H1 (cell line): Measurements from ENCODE around the gene SRR. TPM values are rescaled to one million over a fixed set of nuclear protein-coding genes. Genes with fewer than 3 reads are reported as not detected.

Experiments
- CTCF ChIA-PET: fragments of 300-600 bp; sonication (Branson Sonifier 250); formaldehyde crosslinking; loops from one replicate; lab custom pipeline; 2021; ENCODE audit not compliant: partially characterized antibody; lab: Charles Lee
- POLR2A ChIA-PET: fragments of 300-600 bp; sonication (Branson Sonifier 250); formaldehyde crosslinking; loops from one replicate; lab custom pipeline; 2021; ENCODE audit warnings: inconsistent platforms; ENCODE audit not compliant: partially characterized antibody; lab: Charles Lee
- DNase-seq, 2 experiments: peaks; one replicate each; pipeline versions ENCODE4 v3.0.0 to v3.0.0-alpha.2; 2010 to 2022; ENCODE audit warnings: low spot score in 2 of 2, low read depth in 1 of 2, mixed read lengths in 1 of 2
- FAIRE-seq: peaks from 2 replicates; lab custom pipeline; 2011; peaks lifted over from hg19 to GRCh38; lab: Jason Lieb, UNC
- H2AFZ ChIP-seq: 2 replicates; pipeline ENCODE4 v1.8.1; 2012; ENCODE audit warnings: low read length, inconsistent platforms
- H2AK5ac ChIP-seq: 2 replicates; pipeline ENCODE4 v1.6.1; 2013; ENCODE audit warnings: low read depth, low read length
- H2BK120ac ChIP-seq: replicated peaks from 2 replicates; pipeline ENCODE3; 2013; ENCODE audit warnings: low read depth, low read length, inconsistent platforms
- H2BK12ac ChIP-seq: 2 replicates; pipeline ENCODE4 v1.6.1; 2013; ENCODE audit warnings: low read depth, low read length
- H2BK15ac ChIP-seq: 2 replicates; pipeline ENCODE4 v1.6.1; 2013; ENCODE audit warnings: low read length
- H2BK20ac ChIP-seq: 2 replicates; pipeline ENCODE4 v1.6.1; 2013; ENCODE audit warnings: low read length
- H2BK5ac ChIP-seq: 2 replicates; pipeline ENCODE4 v1.6.1; 2013; ENCODE audit warnings: low read depth, low read length
- H3K14ac ChIP-seq: 2 replicates; pipeline ENCODE4 v1.6.1; 2013; ENCODE audit warnings: inconsistent platforms; ENCODE audit not compliant: insufficient read length
- H3K18ac ChIP-seq: 2 replicates; pipeline ENCODE4 v1.6.1; 2013; ENCODE audit warnings: low read length; ENCODE audit errors: extremely low read depth
- H3K23ac ChIP-seq: 2 replicates; pipeline ENCODE4 v1.6.1; 2013; ENCODE audit warnings: inconsistent platforms; ENCODE audit not compliant: insufficient read length
- H3K23me2 ChIP-seq: 2 replicates; pipeline ENCODE4 v1.6.1; 2013; ENCODE audit warnings: low read depth, low read length
- H3K27ac ChIP-seq: 2 replicates; pipeline ENCODE4 v1.6.1; 2011; ENCODE audit warnings: low read depth, low read length, inconsistent platforms
- H3K27me3 ChIP-seq, 4 experiments: replicated peaks in 1 of 4; 1 replicate in 1 of 4; 2 replicates in 3 of 4; pipeline versions ENCODE4 v1.6.1 to v1.8.1; 2011 to 2013; ENCODE audit warnings: low read length in 3 of 4, mild to moderate bottlenecking in 3 of 4, inconsistent platforms in 2 of 4, mixed read lengths in 2 of 4, moderate library complexity in 1 of 4; ENCODE audit not compliant: control insufficient read depth in 3 of 4, insufficient read depth in 3 of 4; ENCODE audit errors: extremely low read depth in 1 of 4
- H3K36me3 ChIP-seq, 4 experiments: 2 replicates each; pipeline versions ENCODE4 v1.6.1 to v1.8.1; 2011 to 2013; ENCODE audit warnings: mild to moderate bottlenecking in 4 of 4, low read length in 3 of 4, moderate library complexity in 2 of 4, control low read depth in 1 of 4, inconsistent platforms in 1 of 4; ENCODE audit not compliant: insufficient read depth in 4 of 4, control insufficient read depth in 2 of 4
- H3K4ac ChIP-seq: replicated peaks from 2 replicates; pipeline ENCODE3; 2013; ENCODE audit warnings: low read length, low read depth, mixed read lengths, inconsistent platforms; ENCODE audit not compliant: insufficient read length
- H3K4me1 ChIP-seq, 4 experiments: replicated peaks in 1 of 4; 1 replicate in 1 of 4; 2 replicates in 3 of 4; pipeline versions ENCODE4 v1.6.1 to v1.8.1; 2011 to 2013; ENCODE audit warnings: low read length in 3 of 4, inconsistent platforms in 2 of 4, mixed read lengths in 1 of 4; ENCODE audit not compliant: insufficient read depth in 4 of 4, control insufficient read depth in 3 of 4
- H3K4me2 ChIP-seq, 2 experiments: 2 replicates each; pipeline versions ENCODE4 v1.6.1 to v1.8.1; 2011 to 2013; ENCODE audit warnings: low read depth in 2 of 2, low read length in 2 of 2, control low read depth in 1 of 2, inconsistent platforms in 1 of 2, mild to moderate bottlenecking in 1 of 2; ENCODE audit not compliant: insufficient read depth in 1 of 2
- H3K4me3 ChIP-seq, 4 experiments: fragments of 200-600, 300-600 bp in 1 of 4; sonication (generic), shearing (Covaris generic), sonication (Bioruptor Twin) in 1 of 4; 2 replicates each; pipeline versions ENCODE4 v1.5.1 to v1.8.1; 2011 to 2016; ENCODE audit warnings: low read length in 4 of 4, low read depth in 3 of 4, control low read depth in 2 of 4, inconsistent platforms in 2 of 4, mild to moderate bottlenecking in 2 of 4, mixed read lengths in 1 of 4, moderate library complexity in 1 of 4; ENCODE audit not compliant: insufficient read depth in 2 of 4; ENCODE audit errors: extremely low read depth in 1 of 4
- H3K56ac ChIP-seq: replicated peaks from 2 replicates; pipeline ENCODE3; 2013; ENCODE audit warnings: low read depth, mild to moderate bottlenecking, mixed read lengths, low read length, inconsistent platforms; ENCODE audit not compliant: insufficient read length
- H3K79me1 ChIP-seq: 2 replicates; pipeline ENCODE4 v1.6.1; 2013; ENCODE audit warnings: low read depth, low read length, control low read depth
- H3K79me2 ChIP-seq, 2 experiments: 2 replicates each; pipeline versions ENCODE4 v1.6.1 to v1.8.1; 2012 to 2013; ENCODE audit warnings: low read length in 2 of 2, mild to moderate bottlenecking in 2 of 2, inconsistent platforms in 1 of 2; ENCODE audit not compliant: insufficient read depth in 2 of 2, control insufficient read depth in 1 of 2
- H3K9ac ChIP-seq, 4 experiments: replicated peaks in 1 of 4; 1 replicate in 1 of 4; 2 replicates in 3 of 4; pipeline versions ENCODE4 v1.6.1 to v1.8.1; 2011 to 2013; ENCODE audit warnings: low read depth in 3 of 4, low read length in 3 of 4, control low read depth in 2 of 4, mild to moderate bottlenecking in 2 of 4, moderate library complexity in 2 of 4, inconsistent platforms in 1 of 4; ENCODE audit errors: extremely low read depth in 1 of 4
- H3K9me3 ChIP-seq, 2 experiments: 2 replicates each; pipeline versions ENCODE4 v1.6.1 to v1.8.1; 2012 to 2013; ENCODE audit warnings: mild to moderate bottlenecking in 2 of 2, moderate library complexity in 2 of 2, control low read depth in 1 of 2, inconsistent platforms in 1 of 2, low read depth in 1 of 2, low read length in 1 of 2, mixed read lengths in 1 of 2; ENCODE audit not compliant: insufficient read depth in 2 of 2
- H4K20me1 ChIP-seq, 2 experiments: replicated peaks in 1 of 2; 2 replicates each; pipeline versions ENCODE3 to v1.8.1; 2011 to 2013; ENCODE audit warnings: inconsistent platforms in 2 of 2, low read length in 2 of 2, mild to moderate bottlenecking in 1 of 2; ENCODE audit not compliant: insufficient read depth in 2 of 2, control insufficient read depth in 1 of 2
- H4K5ac ChIP-seq: 2 replicates; pipeline ENCODE4 v1.6.1; 2013; ENCODE audit warnings: low read length, low read depth, mixed read lengths, inconsistent platforms; ENCODE audit not compliant: insufficient read length
- H4K8ac ChIP-seq: 2 replicates; pipeline ENCODE4 v1.8.0; 2013; ENCODE audit warnings: mild to moderate bottlenecking, moderate library complexity, low read length, inconsistent platforms; ENCODE audit not compliant: insufficient read depth; ENCODE audit errors: extremely low read depth
- H4K91ac ChIP-seq: replicated peaks from 2 replicates; pipeline ENCODE3; 2013; ENCODE audit warnings: low read length, mixed read lengths, inconsistent platforms; ENCODE audit not compliant: insufficient read length
- JUND ChIP-seq: IDR thresholded peaks from 2 replicates; pipeline ENCODE4 v1.6.1; 2011; ENCODE audit warnings: mild to moderate bottlenecking, improper control_type of control experiment, low read length
- PHF8 ChIP-seq: fragments of 200-600 bp; sonication (generic); conservative IDR thresholded peaks from 2 replicates; pipeline ENCODE4 v1.7.1; 2012; ENCODE audit warnings: low read depth, mild to moderate bottlenecking, inconsistent platforms, low read length, moderate library complexity
- SRF ChIP-seq: IDR thresholded peaks from 2 replicates; pipeline ENCODE4 v1.6.1; 2011; ENCODE audit warnings: mild to moderate bottlenecking, low read depth, low read length, moderate library complexity
- TAF7 ChIP-seq: optimal IDR thresholded peaks from 2 replicates; pipeline ENCODE3; 2011; ENCODE audit warnings: low read depth, mild to moderate bottlenecking, inconsistent platforms, low read length, moderate library complexity, borderline replicate concordance
- WGBS, 2 experiments: shearing (Covaris generic) in 1 of 2; methylation state at CpG; one replicate each; pipeline versions ENCODE4 v1.1.6 to v1.1.7; 2013 to 2015; ENCODE audit warnings: low lambda C conversion rate in 2 of 2, mixed read lengths in 2 of 2, inconsistent platforms in 1 of 2, low coverage in 1 of 2, missing lambda C conversion rate in 1 of 2; ENCODE audit not compliant: insufficient replicate concordance in 2 of 2, insufficient coverage in 1 of 2, insufficient read length in 1 of 2; ENCODE audit errors: extremely low coverage in 1 of 2, missing lambda C conversion rate in 1 of 2; 5-methylcytosine and 5-hydroxymethylcytosine counted together
- polyA plus RNA-seq, 7 experiments: library from polyadenylated mRNA; depleted of rRNA in 3 of 7; stranded (reverse) in 5 of 7; unstranded in 2 of 7; fragments of >200 nt in 5 of 7; fragments of 200-250 nt in 2 of 7; gene quantifications; 1 replicate in 5 of 7; 2 replicates in 1 of 7; 4 replicates in 1 of 7; pipeline versions ENCODE4 v1.2.1 to v1.2.3, GENCODE V29; 2011 to 2013; ENCODE audit warnings: missing spikeins in 2 of 7, mixed read lengths in 2 of 7
- total RNA-seq: library from RNA; stranded (reverse); fragmentation: NEBNext Ultra II Directional; extraction: Animal tissue kit (Norgen Biotek cat#: 25700); gene quantifications from 2 replicates; pipeline ENCODE4 v1.2.1, GENCODE V29; 2021

Gene SRR
- total and polyA plus RNA-seq, 2 of the 8 experiments (the other 6 are each of a cell fraction or from before 2014, with no cell fraction given), result 3.6 to 4.5 TPM

- Histone ChIP-seq H3K23ac (no peak overlapping the region), H3K36me3 (peaks cover 0 to 10% (median 6%) of the 10 kb centered on the region in 4 experiments; a peak in 4 of 8 replicates), H4K20me1 (peaks cover 2% of the 10 kb centered on the region in 2 experiments), H2BK120ac (no peak overlapping the region), H3K23me2 (no peaks in the 10 kb centered on the region), H4K5ac (no peak overlapping the region), H3K4ac (no peak overlapping the region), H3K56ac (no peak overlapping the region), H3K27ac (no peak overlapping the region), H3K14ac (no peak overlapping the region), H3K79me2 (no peaks in the 10 kb centered on the region)
- TF ChIP-seq PHF8 (no peak), SRF (no peak), TAF7 (no peak), JUND (no peak)
- TF ChIP-seq, all 59 proteins: peak for 0
- Histone ChIP-seq H2BK12ac (no peak overlapping the region), H4K8ac (no peak overlapping the region), H3K4me1 (peaks cover 0 to 5% (median 3%) of the 10 kb centered on the region in 4 experiments; a peak in 4 of 7 replicates), H3K9ac (no peak overlapping the region), H3K18ac (no peak overlapping the region), H2BK15ac (no peak overlapping the region), H4K91ac (no peak overlapping the region), H3K9me3 (no peaks in the 10 kb centered on the region), H3K4me2 (no peak overlapping the region), H3K79me1 (no peaks in the 10 kb centered on the region), H2AK5ac (no peak overlapping the region), H2BK5ac (no peak overlapping the region), H3K4me3 (no peak overlapping the region), H2AFZ (no peak overlapping the region), H2BK20ac (no peak overlapping the region), H3K27me3 (no peaks in the 10 kb centered on the region)
- no peak for FAIRE-seq
- ChIA-PET POLR2A (interaction anchor here (0.9 to 1.5 kb wide), 5 partner anchors 9 to 32 kb away, joined by 3 read pairs; no protein-coding TSS in a partner anchor), CTCF (interaction anchor here (0.6 to 13.4 kb wide), 6 partner anchors 12 to 80 kb away, joined by 3 to 209 read pairs (median 8); no protein-coding TSS in a partner anchor)
- DNase-seq, result no peak
- 88% methylated on average over 11 of the region's 12 CpGs; no CpG with 5 or more reads in 1 of the 2 experiments for WGBS, 2 experiments
Measured at GRCh38 chr17:2364763-2365116, 61.0 kb downstream of the SRR start.
